ENCODE results near the gene DTWD1.

Gene DTWD1

GRCh38 chr15:49620658-49621368, at the start of gene DTWD1, which contains the start of gene FAM227B (continued):
- peak; percentile 75; the same call in 1 of the 2 replicates for TF ChIP-seq ZNF600 (tag by site-specific recombination; IDR thresholded peaks at IDR 0.05)
- TF ChIP-seq ZNF112 (tag by site-specific recombination; IDR thresholded peaks at IDR 0.05) = no peak
- TF ChIP-seq ZNF548 (tag by site-specific recombination; IDR thresholded peaks at IDR 0.05) = no peak
- TF ChIP-seq, protein P1, sequence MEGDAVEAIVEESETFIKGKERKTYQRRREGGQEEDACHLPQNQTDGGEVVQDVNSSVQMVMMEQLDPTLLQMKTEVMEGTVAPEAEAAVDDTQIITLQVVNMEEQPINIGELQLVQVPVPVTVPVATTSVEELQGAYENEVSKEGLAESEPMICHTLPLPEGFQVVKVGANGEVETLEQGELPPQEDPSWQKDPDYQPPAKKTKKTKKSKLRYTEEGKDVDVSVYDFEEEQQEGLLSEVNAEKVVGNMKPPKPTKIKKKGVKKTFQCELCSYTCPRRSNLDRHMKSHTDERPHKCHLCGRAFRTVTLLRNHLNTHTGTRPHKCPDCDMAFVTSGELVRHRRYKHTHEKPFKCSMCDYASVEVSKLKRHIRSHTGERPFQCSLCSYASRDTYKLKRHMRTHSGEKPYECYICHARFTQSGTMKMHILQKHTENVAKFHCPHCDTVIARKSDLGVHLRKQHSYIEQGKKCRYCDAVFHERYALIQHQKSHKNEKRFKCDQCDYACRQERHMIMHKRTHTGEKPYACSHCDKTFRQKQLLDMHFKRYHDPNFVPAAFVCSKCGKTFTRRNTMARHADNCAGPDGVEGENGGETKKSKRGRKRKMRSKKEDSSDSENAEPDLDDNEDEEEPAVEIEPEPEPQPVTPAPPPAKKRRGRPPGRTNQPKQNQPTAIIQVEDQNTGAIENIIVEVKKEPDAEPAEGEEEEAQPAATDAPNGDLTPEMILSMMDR (tag by site-specific recombination; IDR thresholded peaks at IDR 0.05) = peak; percentile 61; the same call in 1 of the 2 replicates
- peak; percentile 51; the same call in 1 of the 2 replicates for TF ChIP-seq KLF7 (tag by site-specific recombination; IDR thresholded peaks at IDR 0.05; ENCODE audit: borderline replicate concordance)
- no peak for TF ChIP-seq ZNF626 (tag by site-specific recombination; IDR thresholded peaks at IDR 0.05)
- TF ChIP-seq ZNF768 (tag by site-specific recombination; IDR thresholded peaks at IDR 0.05) = no peak
- no peak for TF ChIP-seq ZNF132 (tag by site-specific recombination; IDR thresholded peaks at IDR 0.05; ENCODE audit: borderline replicate concordance)
- TF ChIP-seq ZXDB (tag by site-specific recombination; IDR thresholded peaks at IDR 0.05) = peak; percentile 93
- TF ChIP-seq ZNF518A (tag by site-specific recombination; conservative IDR thresholded peaks at IDR 0.05; ENCODE audit: low read depth) = peak; percentile 70
- no peak for TF ChIP-seq ZNF133 (tag by site-specific recombination; IDR thresholded peaks at IDR 0.05)
- TF ChIP-seq GFI1B (tag by site-specific recombination; IDR thresholded peaks at IDR 0.05) = no peak
- TF ChIP-seq KLF9 (tag by site-specific recombination; IDR thresholded peaks at IDR 0.05; ENCODE audit: low read depth) = peak; percentile 51
- 0 out of 2 replicates have a peak, but pooled peaks have one; percentile 33 for TF ChIP-seq PRDM4 (tag by site-specific recombination; IDR thresholded peaks at IDR 0.05)
- TF ChIP-seq, protein P2, sequence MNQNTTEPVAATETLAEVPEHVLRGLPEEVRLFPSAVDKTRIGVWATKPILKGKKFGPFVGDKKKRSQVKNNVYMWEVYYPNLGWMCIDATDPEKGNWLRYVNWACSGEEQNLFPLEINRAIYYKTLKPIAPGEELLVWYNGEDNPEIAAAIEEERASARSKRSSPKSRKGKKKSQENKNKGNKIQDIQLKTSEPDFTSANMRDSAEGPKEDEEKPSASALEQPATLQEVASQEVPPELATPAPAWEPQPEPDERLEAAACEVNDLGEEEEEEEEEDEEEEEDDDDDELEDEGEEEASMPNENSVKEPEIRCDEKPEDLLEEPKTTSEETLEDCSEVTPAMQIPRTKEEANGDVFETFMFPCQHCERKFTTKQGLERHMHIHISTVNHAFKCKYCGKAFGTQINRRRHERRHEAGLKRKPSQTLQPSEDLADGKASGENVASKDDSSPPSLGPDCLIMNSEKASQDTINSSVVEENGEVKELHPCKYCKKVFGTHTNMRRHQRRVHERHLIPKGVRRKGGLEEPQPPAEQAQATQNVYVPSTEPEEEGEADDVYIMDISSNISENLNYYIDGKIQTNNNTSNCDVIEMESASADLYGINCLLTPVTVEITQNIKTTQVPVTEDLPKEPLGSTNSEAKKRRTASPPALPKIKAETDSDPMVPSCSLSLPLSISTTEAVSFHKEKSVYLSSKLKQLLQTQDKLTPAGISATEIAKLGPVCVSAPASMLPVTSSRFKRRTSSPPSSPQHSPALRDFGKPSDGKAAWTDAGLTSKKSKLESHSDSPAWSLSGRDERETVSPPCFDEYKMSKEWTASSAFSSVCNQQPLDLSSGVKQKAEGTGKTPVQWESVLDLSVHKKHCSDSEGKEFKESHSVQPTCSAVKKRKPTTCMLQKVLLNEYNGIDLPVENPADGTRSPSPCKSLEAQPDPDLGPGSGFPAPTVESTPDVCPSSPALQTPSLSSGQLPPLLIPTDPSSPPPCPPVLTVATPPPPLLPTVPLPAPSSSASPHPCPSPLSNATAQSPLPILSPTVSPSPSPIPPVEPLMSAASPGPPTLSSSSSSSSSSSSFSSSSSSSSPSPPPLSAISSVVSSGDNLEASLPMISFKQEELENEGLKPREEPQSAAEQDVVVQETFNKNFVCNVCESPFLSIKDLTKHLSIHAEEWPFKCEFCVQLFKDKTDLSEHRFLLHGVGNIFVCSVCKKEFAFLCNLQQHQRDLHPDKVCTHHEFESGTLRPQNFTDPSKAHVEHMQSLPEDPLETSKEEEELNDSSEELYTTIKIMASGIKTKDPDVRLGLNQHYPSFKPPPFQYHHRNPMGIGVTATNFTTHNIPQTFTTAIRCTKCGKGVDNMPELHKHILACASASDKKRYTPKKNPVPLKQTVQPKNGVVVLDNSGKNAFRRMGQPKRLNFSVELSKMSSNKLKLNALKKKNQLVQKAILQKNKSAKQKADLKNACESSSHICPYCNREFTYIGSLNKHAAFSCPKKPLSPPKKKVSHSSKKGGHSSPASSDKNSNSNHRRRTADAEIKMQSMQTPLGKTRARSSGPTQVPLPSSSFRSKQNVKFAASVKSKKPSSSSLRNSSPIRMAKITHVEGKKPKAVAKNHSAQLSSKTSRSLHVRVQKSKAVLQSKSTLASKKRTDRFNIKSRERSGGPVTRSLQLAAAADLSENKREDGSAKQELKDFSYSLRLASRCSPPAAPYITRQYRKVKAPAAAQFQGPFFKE (tag by site-specific recombination; IDR thresholded peaks at IDR 0.05; ENCODE audit: borderline replicate concordance) = no peak
- TF ChIP-seq ZNF335 (tag by site-specific recombination; conservative IDR thresholded peaks at IDR 0.05) = peak; percentile 87
- TF ChIP-seq ZNF830 (tag by site-specific recombination; IDR thresholded peaks at IDR 0.05; ENCODE audit: low read depth) = no peak
- TF ChIP-seq, protein P3, sequence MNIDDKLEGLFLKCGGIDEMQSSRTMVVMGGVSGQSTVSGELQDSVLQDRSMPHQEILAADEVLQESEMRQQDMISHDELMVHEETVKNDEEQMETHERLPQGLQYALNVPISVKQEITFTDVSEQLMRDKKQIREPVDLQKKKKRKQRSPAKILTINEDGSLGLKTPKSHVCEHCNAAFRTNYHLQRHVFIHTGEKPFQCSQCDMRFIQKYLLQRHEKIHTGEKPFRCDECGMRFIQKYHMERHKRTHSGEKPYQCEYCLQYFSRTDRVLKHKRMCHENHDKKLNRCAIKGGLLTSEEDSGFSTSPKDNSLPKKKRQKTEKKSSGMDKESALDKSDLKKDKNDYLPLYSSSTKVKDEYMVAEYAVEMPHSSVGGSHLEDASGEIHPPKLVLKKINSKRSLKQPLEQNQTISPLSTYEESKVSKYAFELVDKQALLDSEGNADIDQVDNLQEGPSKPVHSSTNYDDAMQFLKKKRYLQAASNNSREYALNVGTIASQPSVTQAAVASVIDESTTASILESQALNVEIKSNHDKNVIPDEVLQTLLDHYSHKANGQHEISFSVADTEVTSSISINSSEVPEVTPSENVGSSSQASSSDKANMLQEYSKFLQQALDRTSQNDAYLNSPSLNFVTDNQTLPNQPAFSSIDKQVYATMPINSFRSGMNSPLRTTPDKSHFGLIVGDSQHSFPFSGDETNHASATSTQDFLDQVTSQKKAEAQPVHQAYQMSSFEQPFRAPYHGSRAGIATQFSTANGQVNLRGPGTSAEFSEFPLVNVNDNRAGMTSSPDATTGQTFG (tag by site-specific recombination; IDR thresholded peaks at IDR 0.05; ENCODE audit: borderline replicate concordance) = no peak
- no peak for TF ChIP-seq KLF10 (tag by site-specific recombination; IDR thresholded peaks at IDR 0.05)

Data from HEK293 (cell line).